NT2/D1 (cell line): ENCODE measurements around the gene CA11.

Source experiments
- YY1 ChIP-seq: IDR thresholded peaks from 2 replicates; pipeline ENCODE4 v1.6.1; 2011; ENCODE audit not compliant: insufficient read length, insufficient read depth
- ZNF274 ChIP-seq: IDR thresholded peaks from 2 replicates; pipeline ENCODE4 v1.6.1; 2011; ENCODE audit warnings: mild to moderate bottlenecking, low read depth, low read length

DNA sequence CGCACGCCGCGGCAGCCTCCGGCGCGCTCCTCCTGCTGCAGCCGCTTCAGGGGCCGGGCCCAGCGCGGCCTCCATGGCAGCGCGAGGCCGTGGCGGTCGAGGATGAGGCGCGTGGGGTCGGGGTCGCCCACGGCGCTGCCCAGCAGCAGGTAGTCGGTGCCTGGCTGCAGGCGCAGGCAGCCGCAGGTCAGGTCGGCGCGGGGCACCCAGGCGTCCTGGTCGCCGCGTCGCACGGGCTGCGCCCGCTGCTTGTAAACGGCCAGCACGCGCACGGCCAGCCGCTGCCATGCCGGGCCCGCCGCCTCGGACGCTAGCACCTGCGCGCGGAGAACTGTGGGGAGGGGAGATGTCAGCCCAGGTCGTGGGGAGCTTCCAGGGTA, 15.7 kb upstream of the CA11 start:
- no peak for TF ChIP-seq ZNF274
- no peak for TF ChIP-seq YY1
